ENCODE data around the gene ETHE1. TPM values are rescaled to one million over a fixed set of nuclear protein-coding genes. Genes with fewer than 3 reads are reported as not detected.

ETHE1 gene
- total and polyA plus RNA-seq, 2 of the 8 experiments (the other 6 are each of a cell fraction or from before 2014, with no cell fraction given) = 19.9 to 96.0 TPM

DNA sequence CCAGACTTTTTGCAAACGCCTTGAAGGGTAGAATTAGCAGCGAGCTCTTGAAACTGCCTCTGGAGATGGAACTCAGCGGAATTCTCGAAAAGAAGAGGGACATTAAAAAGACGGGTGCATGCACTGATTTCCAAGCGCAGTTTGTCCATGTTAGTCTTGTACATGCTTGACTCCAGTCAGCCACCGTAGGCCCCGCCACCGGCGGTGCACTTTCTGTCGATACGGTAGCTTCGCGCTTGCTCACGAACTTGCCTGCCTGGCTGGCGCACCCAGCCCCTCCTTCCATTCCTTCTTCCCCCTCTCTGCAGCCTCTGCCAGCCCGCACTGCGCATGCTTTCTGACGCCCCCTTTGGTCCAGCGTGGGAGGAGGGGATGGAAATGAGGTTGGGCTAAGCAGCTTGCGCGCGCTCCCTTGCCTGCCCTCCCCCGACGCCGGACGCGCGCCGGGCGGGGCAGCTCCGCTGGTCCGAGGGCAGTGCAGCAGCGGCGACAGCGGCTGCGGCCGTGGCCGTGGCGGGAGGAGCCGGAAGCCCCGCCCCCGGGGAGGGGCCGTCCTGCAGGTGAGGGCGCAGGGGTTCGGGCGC is 6.1 kb upstream of the ETHE1 start, which contains the start of gene ZNF575 (continued):
- TF ChIP-seq, protein P1, sequence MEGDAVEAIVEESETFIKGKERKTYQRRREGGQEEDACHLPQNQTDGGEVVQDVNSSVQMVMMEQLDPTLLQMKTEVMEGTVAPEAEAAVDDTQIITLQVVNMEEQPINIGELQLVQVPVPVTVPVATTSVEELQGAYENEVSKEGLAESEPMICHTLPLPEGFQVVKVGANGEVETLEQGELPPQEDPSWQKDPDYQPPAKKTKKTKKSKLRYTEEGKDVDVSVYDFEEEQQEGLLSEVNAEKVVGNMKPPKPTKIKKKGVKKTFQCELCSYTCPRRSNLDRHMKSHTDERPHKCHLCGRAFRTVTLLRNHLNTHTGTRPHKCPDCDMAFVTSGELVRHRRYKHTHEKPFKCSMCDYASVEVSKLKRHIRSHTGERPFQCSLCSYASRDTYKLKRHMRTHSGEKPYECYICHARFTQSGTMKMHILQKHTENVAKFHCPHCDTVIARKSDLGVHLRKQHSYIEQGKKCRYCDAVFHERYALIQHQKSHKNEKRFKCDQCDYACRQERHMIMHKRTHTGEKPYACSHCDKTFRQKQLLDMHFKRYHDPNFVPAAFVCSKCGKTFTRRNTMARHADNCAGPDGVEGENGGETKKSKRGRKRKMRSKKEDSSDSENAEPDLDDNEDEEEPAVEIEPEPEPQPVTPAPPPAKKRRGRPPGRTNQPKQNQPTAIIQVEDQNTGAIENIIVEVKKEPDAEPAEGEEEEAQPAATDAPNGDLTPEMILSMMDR (IDR thresholded peaks at IDR 0.05; ENCODE audit: control extremely low read depth in 1 of 3, insufficient read depth in 1 of 3, low read depth in 1 of 3, low read length in 3 of 3) = no peak
- TF ChIP-seq SIX5 (IDR thresholded peaks at IDR 0.05; ENCODE audit: low read depth, low read length) (no peak), RBBP5 (IDR thresholded peaks at IDR 0.05; ENCODE audit: borderline replicate concordance, low read depth, low read length) (0 out of 2 replicates have a peak, but pooled peaks have one; percentile 76), TEAD4 (IDR thresholded peaks at IDR 0.05; ENCODE audit: low read depth, low read length) (no peak), SP1 (IDR thresholded peaks at IDR 0.05; ENCODE audit: low read depth, low read length) (peak; percentile 5; the same call in 1 of the 2 replicates), PHF8 (conservative IDR thresholded peaks at IDR 0.05; ENCODE audit: low read depth, low read length) (peak; percentile 27; the same call in 1 of the 2 replicates), HDAC2 (IDR thresholded peaks at IDR 0.05; ENCODE audit: borderline replicate concordance in 1 of 2, low read depth in 2 of 2, low read length in 2 of 2) (no peak), KDM5A (IDR thresholded peaks at IDR 0.05; ENCODE audit: low read length) (no peak), SIRT6 (IDR thresholded peaks at IDR 0.05; ENCODE audit: low read length) (no peak), ZNF274 (IDR thresholded peaks at IDR 0.05; ENCODE audit: borderline replicate concordance, extremely low read depth, low read length) (no peak), KDM4A (IDR thresholded peaks at IDR 0.05; ENCODE audit: low read depth, low read length, severe bottlenecking) (peak; percentile 17), FOSL1 (IDR thresholded peaks at IDR 0.05; ENCODE audit: insufficient read depth, low read depth, low read length) (no peak), RXRA (IDR thresholded peaks at IDR 0.05; ENCODE audit: insufficient read depth, low read depth, low read length) (no peak), CREB1 (IDR thresholded peaks at IDR 0.05) (peak; percentile 64; the same call in 1 of the 2 replicates), NRF1 (IDR thresholded peaks at IDR 0.05; ENCODE audit: low read depth, low read length) (peak; percentile 66), TBP (IDR thresholded peaks at IDR 0.05; ENCODE audit: low read depth, low read length) (0 out of 2 replicates have a peak, but pooled peaks have one; percentile 32), TAF1 (IDR thresholded peaks at IDR 0.05; ENCODE audit: low read depth, low read length) (peak; percentile 35; the same call in 1 of the 2 replicates), CTBP2 (IDR thresholded peaks at IDR 0.05; ENCODE audit: borderline replicate concordance, insufficient read depth, insufficient read length, low read length) (no peak)
- TF ChIP-seq, protein P2, sequence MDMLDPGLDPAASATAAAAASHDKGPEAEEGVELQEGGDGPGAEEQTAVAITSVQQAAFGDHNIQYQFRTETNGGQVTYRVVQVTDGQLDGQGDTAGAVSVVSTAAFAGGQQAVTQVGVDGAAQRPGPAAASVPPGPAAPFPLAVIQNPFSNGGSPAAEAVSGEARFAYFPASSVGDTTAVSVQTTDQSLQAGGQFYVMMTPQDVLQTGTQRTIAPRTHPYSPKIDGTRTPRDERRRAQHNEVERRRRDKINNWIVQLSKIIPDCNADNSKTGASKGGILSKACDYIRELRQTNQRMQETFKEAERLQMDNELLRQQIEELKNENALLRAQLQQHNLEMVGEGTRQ (IDR thresholded peaks at IDR 0.05; ENCODE audit: low read length) = no peak
- TF ChIP-seq, protein P3, sequence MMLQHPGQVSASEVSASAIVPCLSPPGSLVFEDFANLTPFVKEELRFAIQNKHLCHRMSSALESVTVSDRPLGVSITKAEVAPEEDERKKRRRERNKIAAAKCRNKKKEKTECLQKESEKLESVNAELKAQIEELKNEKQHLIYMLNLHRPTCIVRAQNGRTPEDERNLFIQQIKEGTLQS (IDR thresholded peaks at IDR 0.05; ENCODE audit: insufficient read depth, low read depth, low read length) = no peak

All from H1 (cell line).